Body of pancreas (tissue), 4 donors: ENCODE data around the gene POU2AF2.

Experiments
- POLR2A ChIP-seq, 3 donors: fragments of 450-650 bp; IDR thresholded peaks; one replicate each; pipeline ENCODE4 v1.6.1; 2016; ENCODE audit warnings: antibody characterized with exemption in 3 of 3, mild to moderate bottlenecking in 2 of 3
- TF ChIP-seq, protein P1 (sequence below), 7 experiments: fragments of 450-650 bp in 4 of 7; fragments of 200-600 bp in 3 of 7; sonication (generic) in 3 of 7; IDR thresholded peaks; one replicate each; pipeline ENCODE4 v1.5.1; 2016 to 2019; ENCODE audit warnings: antibody characterized with exemption in 7 of 7

DNA sequence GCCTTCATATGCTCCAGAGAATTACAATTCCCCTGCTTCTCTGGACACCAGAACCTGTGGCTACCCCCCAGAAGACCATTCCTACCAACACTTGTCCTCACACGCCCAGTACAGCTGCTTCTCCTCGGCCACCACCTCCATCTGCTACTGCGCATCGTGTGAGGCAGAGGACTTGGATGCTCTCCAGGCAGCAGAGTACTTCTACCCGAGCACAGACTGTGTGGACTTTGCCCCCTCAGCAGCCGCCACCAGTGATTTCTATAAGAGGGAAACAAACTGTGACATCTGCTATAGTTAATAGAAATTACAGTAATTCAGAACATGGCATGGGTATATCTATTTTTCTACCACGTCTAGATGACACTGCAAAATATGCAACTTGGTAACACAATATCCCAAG, 62.6 kb downstream of the POU2AF2 start:
- TF ChIP-seq, protein P1, sequence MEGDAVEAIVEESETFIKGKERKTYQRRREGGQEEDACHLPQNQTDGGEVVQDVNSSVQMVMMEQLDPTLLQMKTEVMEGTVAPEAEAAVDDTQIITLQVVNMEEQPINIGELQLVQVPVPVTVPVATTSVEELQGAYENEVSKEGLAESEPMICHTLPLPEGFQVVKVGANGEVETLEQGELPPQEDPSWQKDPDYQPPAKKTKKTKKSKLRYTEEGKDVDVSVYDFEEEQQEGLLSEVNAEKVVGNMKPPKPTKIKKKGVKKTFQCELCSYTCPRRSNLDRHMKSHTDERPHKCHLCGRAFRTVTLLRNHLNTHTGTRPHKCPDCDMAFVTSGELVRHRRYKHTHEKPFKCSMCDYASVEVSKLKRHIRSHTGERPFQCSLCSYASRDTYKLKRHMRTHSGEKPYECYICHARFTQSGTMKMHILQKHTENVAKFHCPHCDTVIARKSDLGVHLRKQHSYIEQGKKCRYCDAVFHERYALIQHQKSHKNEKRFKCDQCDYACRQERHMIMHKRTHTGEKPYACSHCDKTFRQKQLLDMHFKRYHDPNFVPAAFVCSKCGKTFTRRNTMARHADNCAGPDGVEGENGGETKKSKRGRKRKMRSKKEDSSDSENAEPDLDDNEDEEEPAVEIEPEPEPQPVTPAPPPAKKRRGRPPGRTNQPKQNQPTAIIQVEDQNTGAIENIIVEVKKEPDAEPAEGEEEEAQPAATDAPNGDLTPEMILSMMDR (IDR thresholded peaks at IDR 0.05), result no peak
- TF ChIP-seq POLR2A (IDR thresholded peaks at IDR 0.05), result peak in 2 of 3 donors; percentile 15 to 18
